Subcutaneous abdominal adipose tissue (tissue), 5 donors: ENCODE results near the gene ACSL6.

Source experiments
- H3K27ac ChIP-seq: one replicate; pipeline ENCODE4 v1.7.0; 2013; ENCODE audit warnings: low read depth, mild to moderate bottlenecking, inconsistent platforms, low read length, moderate library complexity
- H3K27me3 ChIP-seq, 5 donors: one replicate each; pipeline ENCODE4 v1.7.0; 2013; ENCODE audit warnings: low read length in 5 of 5, inconsistent platforms in 1 of 5; ENCODE audit not compliant: control insufficient read depth in 5 of 5, insufficient read depth in 4 of 5
- H3K36me3 ChIP-seq, 5 donors: one replicate each; pipeline ENCODE4 v1.7.0; 2013; ENCODE audit warnings: low read length in 5 of 5; ENCODE audit not compliant: control insufficient read depth in 5 of 5, insufficient read depth in 5 of 5
- H3K4me1 ChIP-seq, 5 donors: one replicate each; pipeline ENCODE4 v1.7.0; 2013; ENCODE audit warnings: low read length in 5 of 5, mild to moderate bottlenecking in 3 of 5, moderate library complexity in 1 of 5; ENCODE audit not compliant: control insufficient read depth in 5 of 5, insufficient read depth in 5 of 5
- H3K4me3 ChIP-seq, 5 donors: one replicate each; pipeline ENCODE4 v1.7.0; 2013; ENCODE audit warnings: low read length in 5 of 5, low read depth in 1 of 5
- H3K9ac ChIP-seq, 5 donors: one replicate each; pipeline ENCODE4 v1.7.0; 2013; ENCODE audit warnings: low read length in 5 of 5, mild to moderate bottlenecking in 4 of 5, moderate library complexity in 3 of 5
- H3K9me3 ChIP-seq, 5 donors: one replicate each; pipeline ENCODE4 v1.7.0; 2013; ENCODE audit warnings: low read length in 5 of 5; ENCODE audit not compliant: control insufficient read depth in 5 of 5
- donor health status: healthy.
- donor health status: healthy.
- donor health status: healthy.
- donor health status: healthy.
- donor health status: healthy.

ACSL6 gene

GRCh38 chr5:131999441-132000240 lies 11.8 kb downstream of the ACSL6 start:
- H3K27ac ChIP-seq: no peak overlapping the region
- H3K4me1 ChIP-seq: peaks cover 0 to 6% (median 4%) of the 10 kb centered on the region in 5 donors
- no peak overlapping the region for H3K4me3 ChIP-seq
- H3K9me3 ChIP-seq: no peaks in the 10 kb centered on the region
- H3K9ac ChIP-seq: no peak overlapping the region
- no peaks in the 10 kb centered on the region for H3K36me3 ChIP-seq
- peaks cover 0 to 7% (median 2%) of the 10 kb centered on the region in 5 donors for H3K27me3 ChIP-seq

DNA sequence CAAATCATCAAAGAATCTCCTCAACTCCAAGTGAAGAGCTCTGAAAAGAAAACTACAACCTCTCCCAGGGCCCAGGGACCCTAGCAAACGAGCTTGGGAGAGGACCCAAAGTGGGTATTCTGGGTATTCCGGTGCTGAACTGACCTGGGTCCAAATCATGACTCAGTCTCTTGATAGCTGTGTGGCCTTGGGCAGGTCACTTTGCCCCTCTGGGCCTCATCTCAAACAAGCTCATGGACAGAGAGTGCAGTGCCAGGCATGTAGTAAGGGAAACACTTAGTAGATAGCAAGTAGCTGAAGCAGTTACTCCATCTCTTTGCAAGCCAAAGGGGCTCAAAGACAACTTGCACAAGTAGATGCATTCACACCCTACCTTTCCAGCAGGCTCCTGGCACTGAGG lies 12.4 kb downstream of the ACSL6 start:
- Histone ChIP-seq H3K9me3 (no peaks in the 10 kb centered on the region), H3K9ac (no peak overlapping the region), H3K27me3 (peaks cover 0 to 7% (median 2%) of the 10 kb centered on the region in 5 donors), H3K36me3 (no peaks in the 10 kb centered on the region), H3K4me3 (no peak overlapping the region), H3K27ac (no peak overlapping the region), H3K4me1 (peaks cover 0 to 6% (median 4%) of the 10 kb centered on the region in 5 donors)

DNA sequence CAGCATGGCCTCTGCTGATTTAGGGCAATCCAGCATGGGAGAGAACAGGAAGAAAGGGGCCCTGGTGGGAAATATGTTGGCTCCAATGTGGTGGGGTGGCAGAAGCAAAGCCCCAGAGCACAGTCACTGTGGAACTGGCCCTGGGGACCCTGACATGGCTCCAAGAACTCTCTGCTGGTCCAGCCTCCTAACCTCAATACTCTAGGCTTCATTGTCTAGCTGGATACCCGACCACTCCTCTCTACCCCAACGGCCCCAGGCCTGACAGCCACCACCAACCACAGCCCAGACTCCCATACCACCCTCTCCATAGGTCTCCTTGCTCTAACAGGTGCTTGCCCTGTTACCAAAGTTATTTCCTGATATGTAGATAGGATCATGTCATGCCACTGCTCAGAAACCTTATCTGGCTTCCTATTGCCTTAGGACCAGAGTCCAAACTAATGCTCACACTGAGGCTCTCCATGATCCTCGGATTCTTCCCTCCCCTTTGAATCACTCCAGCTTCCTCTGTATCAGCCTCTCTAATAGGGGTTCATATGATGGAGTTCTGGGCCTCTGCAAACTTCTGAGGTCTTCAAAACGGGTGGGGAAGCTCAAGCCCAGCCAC lies 12.9 kb downstream of the ACSL6 start:
- Histone ChIP-seq H3K9ac (no peak overlapping the region), H3K36me3 (no peaks in the 10 kb centered on the region), H3K4me1 (peaks cover 0 to 6% (median 4%) of the 10 kb centered on the region in 5 donors), H3K9me3 (no peaks in the 10 kb centered on the region), H3K27ac (no peak overlapping the region), H3K4me3 (no peak overlapping the region), H3K27me3 (peaks cover 0 to 7% (median 2%) of the 10 kb centered on the region in 5 donors)

- Histone ChIP-seq H3K27me3 (peaks cover 0 to 7% (median 2%) of the 10 kb centered on the region in 5 donors), H3K4me1 (peaks cover 0 to 6% (median 4%) of the 10 kb centered on the region in 5 donors), H3K9me3 (no peaks in the 10 kb centered on the region), H3K36me3 (no peaks in the 10 kb centered on the region), H3K9ac (no peak overlapping the region), H3K4me3 (no peak overlapping the region), H3K27ac (no peak overlapping the region)
Observed at GRCh38 chr5:131997727-131998117, 13.7 kb downstream of the ACSL6 start.

DNA sequence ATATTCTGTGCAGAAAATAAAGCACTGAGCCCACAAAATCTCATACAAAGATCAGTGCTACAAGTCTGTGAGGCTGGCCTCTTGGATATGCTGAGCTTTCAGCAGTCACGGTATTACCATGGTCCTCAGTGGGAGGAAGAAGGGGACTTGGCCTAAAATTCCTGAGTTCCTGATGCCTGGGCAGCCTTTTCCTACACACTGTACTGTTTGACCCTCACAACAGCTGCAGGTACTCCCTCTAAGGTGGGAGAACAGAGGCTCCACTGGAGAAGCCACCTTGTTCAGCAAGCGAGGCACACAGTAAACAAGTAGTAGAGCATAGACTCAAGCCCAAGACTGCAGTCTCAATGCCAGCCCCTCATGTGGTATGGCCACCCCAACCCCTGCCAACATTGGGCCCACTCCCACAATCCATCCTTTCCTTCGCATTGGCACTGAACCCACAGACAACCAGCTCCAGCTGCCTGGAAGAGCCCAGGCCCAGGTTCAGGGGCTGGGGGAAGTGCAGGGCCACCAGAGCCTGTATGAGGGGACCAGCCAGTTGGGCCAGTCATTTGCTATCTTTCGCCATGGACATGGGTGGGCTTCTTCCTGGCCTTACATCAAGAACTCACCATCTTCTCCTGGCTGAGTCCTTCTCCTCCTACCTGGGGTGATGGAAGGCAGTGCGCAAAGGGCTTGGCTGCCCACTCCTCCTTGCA lies 14.3 kb downstream of the ACSL6 start:
- Histone ChIP-seq H3K27ac (no peak overlapping the region), H3K4me3 (no peak overlapping the region)

GRCh38 chr5:131996210-131997025 lies 15.0 kb downstream of the ACSL6 start:
- Histone ChIP-seq H3K4me3 (no peak overlapping the region), H3K27ac (no peak overlapping the region), H3K36me3 (no peaks in the 10 kb centered on the region), H3K4me1 (peaks cover 0 to 6% (median 4%) of the 10 kb centered on the region in 5 donors), H3K9ac (no peak overlapping the region), H3K9me3 (no peaks in the 10 kb centered on the region), H3K27me3 (peaks cover 0 to 2% (median 0%) of the 10 kb centered on the region in 5 donors)

More for the DNA sequence above, 14.3 kb downstream of the ACSL6 start:
- no peak overlapping the region for H3K9ac ChIP-seq
- H3K4me1 ChIP-seq: peaks cover 0 to 6% (median 4%) of the 10 kb centered on the region in 5 donors
- no peaks in the 10 kb centered on the region for H3K36me3 ChIP-seq
- peaks cover 0 to 3% (median 2%) of the 10 kb centered on the region in 5 donors for H3K27me3 ChIP-seq
- H3K9me3 ChIP-seq: no peaks in the 10 kb centered on the region

DNA sequence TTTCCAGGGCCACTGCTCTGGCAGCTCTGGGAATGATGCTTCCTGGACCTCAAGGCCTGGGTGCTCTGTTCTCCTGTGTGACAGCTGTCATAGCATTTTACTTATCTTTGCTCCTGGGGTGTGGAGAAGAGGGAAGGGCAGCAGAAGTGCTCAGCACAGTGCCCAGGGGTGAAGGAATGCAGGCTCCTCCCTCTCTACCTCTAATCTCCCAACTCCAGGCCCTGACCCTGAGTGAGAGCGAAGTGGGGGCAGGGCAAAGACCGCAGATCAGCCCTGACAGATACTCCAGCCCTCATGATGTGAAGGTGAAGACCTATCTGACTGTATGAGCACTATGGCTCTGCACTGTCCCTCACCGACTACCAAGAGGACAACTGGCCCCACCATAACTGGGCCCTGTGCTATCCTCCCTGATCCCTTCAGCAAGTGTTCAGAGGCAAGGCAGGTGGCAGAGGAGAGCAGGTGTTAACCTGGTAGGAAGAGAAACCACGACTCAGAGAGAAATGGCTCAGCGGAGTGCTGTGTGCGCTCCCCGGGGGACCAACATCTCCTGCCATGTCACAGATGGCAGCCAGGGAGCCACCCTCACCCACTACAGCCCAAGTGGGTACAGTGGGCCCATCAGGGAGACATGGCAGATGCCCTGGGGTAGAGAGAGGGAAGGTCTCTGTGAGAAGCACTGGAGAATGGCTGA lies 16.8 kb downstream of the ACSL6 start:
- H3K36me3 ChIP-seq: no peaks in the 10 kb centered on the region
- no peak overlapping the region for H3K27ac ChIP-seq

DNA sequence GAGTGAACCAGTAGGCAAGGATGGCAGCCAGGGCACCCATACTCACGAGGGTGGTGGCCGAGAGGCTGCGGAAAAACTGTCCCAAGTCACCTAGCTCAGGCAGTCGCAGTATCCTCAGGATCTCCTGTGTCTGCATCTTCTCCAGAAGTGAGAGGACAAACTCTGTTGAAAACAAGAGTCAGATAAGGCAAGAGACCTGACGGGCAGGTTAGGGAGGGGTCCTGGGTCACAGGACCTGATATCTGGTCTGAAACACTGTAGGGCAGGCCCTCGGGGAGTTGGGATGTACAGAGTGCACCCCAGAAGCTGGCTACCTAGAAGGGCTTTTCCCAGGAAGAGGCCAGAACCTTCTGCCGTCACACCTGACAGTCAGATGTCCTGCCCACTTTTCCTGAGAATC lies 17.4 kb downstream of the ACSL6 start:
- Histone ChIP-seq H3K4me3 (no peak overlapping the region), H3K9me3 (no peaks in the 10 kb centered on the region), H3K4me1 (peaks cover 0 to under 1% (median 0%) of the 10 kb centered on the region in 5 donors), H3K27me3 (peaks cover 0 to 3% (median 0%) of the 10 kb centered on the region in 5 donors), H3K9ac (no peak overlapping the region), H3K36me3 (no peaks in the 10 kb centered on the region), H3K27ac (no peak overlapping the region)

More for the DNA sequence above, 16.8 kb downstream of the ACSL6 start:
- Histone ChIP-seq H3K9me3 (no peaks in the 10 kb centered on the region), H3K4me3 (no peak overlapping the region), H3K9ac (no peak overlapping the region), H3K4me1 (peaks cover 0 to 6% (median 4%) of the 10 kb centered on the region in 5 donors), H3K27me3 (peaks cover 0 to 3% (median 0%) of the 10 kb centered on the region in 5 donors)

DNA sequence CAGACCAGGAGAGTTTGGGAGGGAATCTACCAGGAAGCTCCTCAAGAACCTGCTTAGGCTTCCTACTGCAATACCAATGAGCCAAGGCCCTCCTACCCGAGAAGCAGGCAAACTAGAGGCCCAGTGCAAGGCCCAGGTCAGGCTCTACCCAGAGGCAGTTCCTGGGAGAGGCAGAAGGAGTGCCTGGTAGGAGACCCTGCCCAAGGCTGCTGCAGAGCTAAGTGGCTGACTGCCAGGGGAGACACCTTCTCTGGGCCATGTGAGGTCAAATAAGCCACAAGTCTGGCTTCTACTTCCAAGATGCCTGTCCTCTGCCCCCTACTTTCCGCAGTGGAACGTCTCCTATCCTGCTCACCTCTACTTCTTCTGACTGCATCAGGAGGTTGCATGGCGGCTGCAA lies 17.8 kb downstream of the ACSL6 start:
- no peaks in the 10 kb centered on the region for H3K9me3 ChIP-seq
- H3K4me1 ChIP-seq: no peaks in the 10 kb centered on the region
- H3K36me3 ChIP-seq: no peaks in the 10 kb centered on the region
- no peak overlapping the region for H3K27ac ChIP-seq
- no peak overlapping the region for H3K4me3 ChIP-seq
- H3K27me3 ChIP-seq: peaks cover 0 to 3% (median 0%) of the 10 kb centered on the region in 5 donors
- H3K9ac ChIP-seq: no peak overlapping the region
